OCI-LY3 (cell line): ENCODE data around the gene HNRNPH1.

Experiments
- H2AFZ ChIP-seq: fragments of 200-600, 300-600 bp; shearing (Covaris generic); 2 replicates; pipeline ENCODE4 v1.6.0; 2014; ENCODE audit warnings: antibody characterized with exemption, low read depth, low read length
- H3K27ac ChIP-seq: fragments of 200-600, 300-600 bp; sonication (generic); 2 replicates; pipeline ENCODE4 v1.5.1; 2014; ENCODE audit warnings: mild to moderate bottlenecking, low read length, moderate library complexity, mixed read lengths
- H3K27me3 ChIP-seq: fragments of 200-600, 300-600 bp; sonication (generic); 2 replicates; pipeline ENCODE4 v1.6.1; 2014; ENCODE audit warnings: low read depth, low read length, mixed read lengths
- H3K36me3 ChIP-seq: fragments of 200-600, 300-600 bp; sonication (generic); replicated peaks from 2 replicates; pipeline ENCODE3; 2014; ENCODE audit warnings: low read depth, low read length, mixed read lengths
- H3K4me1 ChIP-seq: fragments of 300-600, 200-600 bp; sonication (generic); 2 replicates; pipeline ENCODE4 v1.6.1; 2014; ENCODE audit warnings: low read length, mixed read lengths
- H3K4me2 ChIP-seq: fragments of 200-600, 300-600 bp; sonication (generic); 2 replicates; pipeline ENCODE4 v1.6.1; 2014; ENCODE audit warnings: low read length, mixed read lengths
- H3K4me3 ChIP-seq: fragments of 300-600, 200-600 bp; sonication (generic); 2 replicates; pipeline ENCODE4 v1.5.1; 2014; ENCODE audit warnings: antibody characterized with exemption, mild to moderate bottlenecking, low read length, moderate library complexity
- H3K79me2 ChIP-seq: fragments of 300-600, 200-600 bp; shearing (Covaris generic); 2 replicates; pipeline ENCODE4 v1.6.1; 2014; ENCODE audit warnings: mild to moderate bottlenecking, low read length, mixed read lengths
- H3K9ac ChIP-seq: fragments of 300-600, 200-600 bp; shearing (Covaris generic); 2 replicates; pipeline ENCODE4 v1.6.0; 2014; ENCODE audit warnings: mild to moderate bottlenecking, low read length, moderate library complexity
- H3K9me3 ChIP-seq: fragments of 200-600, 300-600 bp; shearing (Covaris generic); 2 replicates; pipeline ENCODE4 v1.6.1; 2014; ENCODE audit warnings: low read length, mixed read lengths; ENCODE audit not compliant: insufficient read depth
- H4K20me1 ChIP-seq: fragments of 200-600, 300-600 bp; sonication (generic); 2 replicates; pipeline ENCODE4 v1.6.1; 2016; ENCODE audit warnings: low read length, mixed read lengths; ENCODE audit not compliant: insufficient read depth
- CTCF ChIP-seq: fragments of 200-600, 300-600 bp; sonication (generic); IDR thresholded peaks from 2 replicates; pipeline ENCODE4 v1.5.1; 2014; ENCODE audit warnings: antibody characterized with exemption, low read length, low read depth
- EZH2phosphoT487 ChIP-seq: fragments of 200-600 bp; shearing (Covaris generic); IDR thresholded peaks from 2 replicates; pipeline ENCODE4 v1.6.1; 2018; ENCODE audit warnings: antibody characterized with exemption, mixed run types, low read depth

Gene HNRNPH1

GRCh38 chr5:179606071-179606909 lies 17.2 kb downstream of the HNRNPH1 start:
- Histone ChIP-seq H3K9ac (no peak overlapping the region), H3K4me1 (no peaks in the 10 kb centered on the region), H3K4me2 (no peak overlapping the region), H4K20me1 (peaks cover 8% of the 10 kb centered on the region; the same call in 1 of the 2 replicates), H3K9me3 (no peaks in the 10 kb centered on the region), H3K27me3 (no peaks in the 10 kb centered on the region), H3K4me3 (no peak overlapping the region), H2AFZ (no peak overlapping the region), H3K27ac (no peak overlapping the region), H3K79me2 (no peaks in the 10 kb centered on the region), H3K36me3 (peaks cover 27% of the 10 kb centered on the region)
- no peak for TF ChIP-seq CTCF
- no peak for TF ChIP-seq EZH2phosphoT487

- H3K4me3 ChIP-seq, result no peak overlapping the region
- peaks cover 3% of the 10 kb centered on the region; the same call in 1 of the 2 replicates for H4K20me1 ChIP-seq
- H3K9me3 ChIP-seq, result no peaks in the 10 kb centered on the region
- H3K9ac ChIP-seq, result no peak overlapping the region
- no peak overlapping the region for H2AFZ ChIP-seq
- TF ChIP-seq EZH2phosphoT487, result no peak
- no peak for TF ChIP-seq CTCF
- H3K4me2 ChIP-seq, result no peak overlapping the region
- peaks cover 24% of the 10 kb centered on the region for H3K36me3 ChIP-seq
- H3K79me2 ChIP-seq, result no peaks in the 10 kb centered on the region
- no peaks in the 10 kb centered on the region for H3K27me3 ChIP-seq
- H3K4me1 ChIP-seq, result no peaks in the 10 kb centered on the region
- H3K27ac ChIP-seq, result no peak overlapping the region
Observed at GRCh38 chr5:179605026-179605833, 18.2 kb downstream of the HNRNPH1 start.

GRCh38 chr5:179603308-179603707 lies 20.2 kb downstream of the HNRNPH1 start:
- H3K4me1 ChIP-seq, result no peaks in the 10 kb centered on the region
- H3K4me3 ChIP-seq, result no peak overlapping the region
- H3K36me3 ChIP-seq, result peaks cover 20% of the 10 kb centered on the region
- no peaks in the 10 kb centered on the region for H3K27me3 ChIP-seq
- no peaks in the 10 kb centered on the region for H3K9me3 ChIP-seq
- no peak overlapping the region for H3K27ac ChIP-seq
- no peak overlapping the region for H3K4me2 ChIP-seq
- H2AFZ ChIP-seq, result no peak overlapping the region
- peaks cover 3% of the 10 kb centered on the region; the same call in 1 of the 2 replicates for H4K20me1 ChIP-seq
- no peak for TF ChIP-seq CTCF
- no peak for TF ChIP-seq EZH2phosphoT487
- H3K79me2 ChIP-seq, result no peaks in the 10 kb centered on the region
- H3K9ac ChIP-seq, result no peak overlapping the region
